ENCODE measurements around the gene TBC1D2B. TPM values are rescaled to one million over a fixed set of nuclear protein-coding genes. Genes with fewer than 3 reads are reported as not detected.

The TBC1D2B gene
- total RNA-seq, 6 donors from 2014 or later: 31.5 to 103 (median 64.2) TPM

DNA sequence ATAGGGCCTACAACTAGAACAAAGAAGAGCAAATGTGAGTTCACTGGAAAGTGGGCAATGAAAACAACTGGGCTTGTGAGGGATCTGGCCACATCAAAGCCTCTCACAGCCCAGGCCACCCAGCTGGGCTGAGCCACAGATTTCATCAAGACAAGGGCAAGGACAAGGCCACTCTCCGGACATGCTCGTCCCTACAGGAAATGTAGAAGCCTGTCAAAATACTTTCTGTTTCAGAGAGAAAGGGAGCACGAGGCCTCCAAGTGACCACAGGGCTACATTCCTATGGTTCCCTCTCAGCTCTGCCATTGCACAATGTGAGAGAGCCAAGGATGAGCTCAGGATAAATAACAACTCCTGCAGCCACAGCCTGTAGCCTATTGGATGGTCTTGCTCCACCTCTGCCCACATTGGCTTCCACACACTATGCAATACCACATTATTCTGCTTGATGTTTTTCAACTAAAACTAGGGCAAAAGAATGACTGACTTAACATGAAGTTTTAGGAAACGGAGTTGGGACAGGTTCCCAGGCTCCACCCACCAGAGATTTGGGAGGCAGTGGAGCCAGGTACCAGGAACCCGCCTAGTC is 12.1 kb downstream of the TBC1D2B start:
- Histone ChIP-seq H3K27ac (peak overlapping the region; percentile 94 to 97 (median 96)), H3K4me1 (peaks cover 91 to 100% (median 94%) of the 10 kb centered on the region in 4 donors), H3K4me3 (no peak overlapping the region), H3K36me3 (no peaks in the 10 kb centered on the region), H3K27me3 (no peaks in the 10 kb centered on the region), H3K9me3 (no peaks in the 10 kb centered on the region)
- DNase-seq: peak in 1 of 2 donors; percentile 87
- 24 to 25% methylated on average over 5 of the region's 5 CpGs for WGBS, 2 donors
- TF ChIP-seq, protein P1, sequence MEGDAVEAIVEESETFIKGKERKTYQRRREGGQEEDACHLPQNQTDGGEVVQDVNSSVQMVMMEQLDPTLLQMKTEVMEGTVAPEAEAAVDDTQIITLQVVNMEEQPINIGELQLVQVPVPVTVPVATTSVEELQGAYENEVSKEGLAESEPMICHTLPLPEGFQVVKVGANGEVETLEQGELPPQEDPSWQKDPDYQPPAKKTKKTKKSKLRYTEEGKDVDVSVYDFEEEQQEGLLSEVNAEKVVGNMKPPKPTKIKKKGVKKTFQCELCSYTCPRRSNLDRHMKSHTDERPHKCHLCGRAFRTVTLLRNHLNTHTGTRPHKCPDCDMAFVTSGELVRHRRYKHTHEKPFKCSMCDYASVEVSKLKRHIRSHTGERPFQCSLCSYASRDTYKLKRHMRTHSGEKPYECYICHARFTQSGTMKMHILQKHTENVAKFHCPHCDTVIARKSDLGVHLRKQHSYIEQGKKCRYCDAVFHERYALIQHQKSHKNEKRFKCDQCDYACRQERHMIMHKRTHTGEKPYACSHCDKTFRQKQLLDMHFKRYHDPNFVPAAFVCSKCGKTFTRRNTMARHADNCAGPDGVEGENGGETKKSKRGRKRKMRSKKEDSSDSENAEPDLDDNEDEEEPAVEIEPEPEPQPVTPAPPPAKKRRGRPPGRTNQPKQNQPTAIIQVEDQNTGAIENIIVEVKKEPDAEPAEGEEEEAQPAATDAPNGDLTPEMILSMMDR (IDR thresholded peaks at IDR 0.05): peak in 1 of 6 experiments; percentile 6
- TF ChIP-seq POLR2A (IDR thresholded peaks at IDR 0.05) (peak in 1 of 4 donors; percentile 29), EP300 (IDR thresholded peaks at IDR 0.05) (peak in 2 of 4 donors; percentile 44 to 50), POLR2AphosphoS5 (IDR thresholded peaks at IDR 0.05) (peak; percentile 80 to 89)
- ATAC-seq (ENCODE audit: low FRiP score in 2 of 2): peak; percentile 88 to 94

DNA sequence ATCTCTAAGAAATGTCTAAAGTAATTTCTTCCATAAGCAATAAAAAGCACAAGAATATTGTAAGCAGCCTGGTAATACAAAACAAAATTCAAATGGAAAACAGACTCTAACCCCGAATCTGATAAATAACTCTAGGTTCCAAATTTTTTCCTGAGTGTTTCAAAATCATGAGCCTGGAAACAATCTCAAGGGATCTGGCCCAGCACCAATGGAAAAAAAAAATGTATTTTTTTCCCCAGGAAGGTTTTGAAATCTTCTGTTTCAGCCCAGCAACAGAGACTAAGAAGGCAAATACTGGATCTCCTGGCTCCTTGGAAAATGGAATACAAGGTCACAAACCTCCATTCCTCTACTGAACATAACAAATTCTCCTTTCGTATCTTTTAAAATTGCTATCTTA is 13.0 kb downstream of the TBC1D2B start:
- no peak for TF ChIP-seq EP300 (IDR thresholded peaks at IDR 0.05)
- no peak for TF ChIP-seq POLR2A (IDR thresholded peaks at IDR 0.05)
- no peak for TF ChIP-seq POLR2AphosphoS5 (IDR thresholded peaks at IDR 0.05)
- TF ChIP-seq, protein P1 (IDR thresholded peaks at IDR 0.05): no peak
- Histone ChIP-seq H3K4me3 (no peak overlapping the region), H3K9me3 (no peaks in the 10 kb centered on the region), H3K4me1 (peaks cover 91 to 100% (median 94%) of the 10 kb centered on the region in 4 donors), H3K36me3 (no peaks in the 10 kb centered on the region), H3K27me3 (no peaks in the 10 kb centered on the region), H3K27ac (peak overlapping the region; percentile 94 to 97 (median 96))
- ATAC-seq (ENCODE audit: low FRiP score in 2 of 2): peak in 1 of 2 donors; percentile 34
- 69% methylated on average over 2 of the region's 2 CpGs for WGBS, 2 donors
- no peak for DNase-seq

DNA sequence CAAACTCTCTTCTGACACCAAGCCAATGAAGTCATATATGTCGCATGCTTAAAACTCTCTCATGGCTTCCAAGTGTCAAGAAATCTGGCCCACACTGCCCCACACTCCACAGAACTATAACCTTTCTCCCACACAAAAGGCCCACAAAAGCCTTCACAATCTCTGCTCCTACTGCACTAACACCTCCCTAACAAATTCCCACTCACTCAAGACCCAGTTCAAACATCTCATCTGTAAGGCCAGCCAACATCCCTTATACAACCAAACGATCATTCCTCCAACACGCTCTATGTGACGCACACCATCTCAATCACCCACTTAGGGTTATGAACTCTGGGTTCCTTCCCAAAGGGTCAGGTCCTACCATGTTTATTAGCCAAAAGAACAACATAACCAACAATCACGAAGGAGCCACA is 13.5 kb downstream of the TBC1D2B start:
- 67 to 68% methylated on average over 5 of the region's 5 CpGs for WGBS, 2 donors
- Histone ChIP-seq H3K27me3 (no peaks in the 10 kb centered on the region), H3K27ac (peak overlapping the region; percentile 94 to 97 (median 96)), H3K4me1 (peaks cover 91 to 100% (median 94%) of the 10 kb centered on the region in 4 donors), H3K36me3 (no peaks in the 10 kb centered on the region), H3K4me3 (no peak overlapping the region), H3K9me3 (no peaks in the 10 kb centered on the region)
- TF ChIP-seq, protein P1 (IDR thresholded peaks at IDR 0.05): no peak
- TF ChIP-seq POLR2AphosphoS5 (IDR thresholded peaks at IDR 0.05) (peak; percentile 22 to 71), EP300 (IDR thresholded peaks at IDR 0.05) (peak in 2 of 4 donors; percentile 8 to 42), POLR2A (IDR thresholded peaks at IDR 0.05) (no peak)
- DNase-seq (no peak), ATAC-seq (ENCODE audit: low FRiP score in 2 of 2) (peak in 1 of 2 donors; percentile 40)

DNA sequence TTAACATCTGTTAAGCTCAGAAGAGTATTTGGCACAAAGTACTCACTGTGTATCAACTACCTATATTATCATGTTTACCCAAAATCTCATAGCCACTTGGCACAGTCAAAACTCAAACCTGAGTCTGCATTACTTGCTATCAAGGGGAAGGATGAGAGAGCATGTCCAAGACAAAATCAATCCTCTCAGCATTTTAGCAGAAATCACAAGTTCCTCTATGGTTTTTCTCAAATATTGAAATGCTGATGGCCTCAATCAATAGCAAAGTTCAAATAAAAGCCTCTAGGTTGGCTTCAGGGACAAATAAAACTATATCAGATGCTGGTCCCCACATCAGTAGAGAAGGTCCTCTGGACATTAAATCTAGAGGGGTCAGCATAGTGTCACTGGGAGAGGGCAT is 14.3 kb downstream of the TBC1D2B start:
- ATAC-seq (ENCODE audit: low FRiP score in 2 of 2): no peak
- Histone ChIP-seq H3K27me3 (no peaks in the 10 kb centered on the region), H3K27ac (peak overlapping the region; percentile 94 to 97 (median 96)), H3K4me1 (peaks cover 91 to 100% (median 94%) of the 10 kb centered on the region in 4 donors), H3K36me3 (no peaks in the 10 kb centered on the region), H3K4me3 (no peak overlapping the region), H3K9me3 (no peaks in the 10 kb centered on the region)
- DNase-seq: no peak
- no peak for TF ChIP-seq POLR2A (IDR thresholded peaks at IDR 0.05)
- TF ChIP-seq EP300 (IDR thresholded peaks at IDR 0.05): no peak
- TF ChIP-seq, protein P1 (IDR thresholded peaks at IDR 0.05): no peak
- no peak for TF ChIP-seq POLR2AphosphoS5 (IDR thresholded peaks at IDR 0.05)

Data from upper lobe of left lung (tissue), 6 donors.